Measurements from ENCODE around the gene ZNF782.
"Not testable (repeated sequence)": the region's sequence is repeated elsewhere in the genome, so short reads cannot be mapped to it uniquely, and the experiment has no call there.

Gene ZNF782

DNA sequence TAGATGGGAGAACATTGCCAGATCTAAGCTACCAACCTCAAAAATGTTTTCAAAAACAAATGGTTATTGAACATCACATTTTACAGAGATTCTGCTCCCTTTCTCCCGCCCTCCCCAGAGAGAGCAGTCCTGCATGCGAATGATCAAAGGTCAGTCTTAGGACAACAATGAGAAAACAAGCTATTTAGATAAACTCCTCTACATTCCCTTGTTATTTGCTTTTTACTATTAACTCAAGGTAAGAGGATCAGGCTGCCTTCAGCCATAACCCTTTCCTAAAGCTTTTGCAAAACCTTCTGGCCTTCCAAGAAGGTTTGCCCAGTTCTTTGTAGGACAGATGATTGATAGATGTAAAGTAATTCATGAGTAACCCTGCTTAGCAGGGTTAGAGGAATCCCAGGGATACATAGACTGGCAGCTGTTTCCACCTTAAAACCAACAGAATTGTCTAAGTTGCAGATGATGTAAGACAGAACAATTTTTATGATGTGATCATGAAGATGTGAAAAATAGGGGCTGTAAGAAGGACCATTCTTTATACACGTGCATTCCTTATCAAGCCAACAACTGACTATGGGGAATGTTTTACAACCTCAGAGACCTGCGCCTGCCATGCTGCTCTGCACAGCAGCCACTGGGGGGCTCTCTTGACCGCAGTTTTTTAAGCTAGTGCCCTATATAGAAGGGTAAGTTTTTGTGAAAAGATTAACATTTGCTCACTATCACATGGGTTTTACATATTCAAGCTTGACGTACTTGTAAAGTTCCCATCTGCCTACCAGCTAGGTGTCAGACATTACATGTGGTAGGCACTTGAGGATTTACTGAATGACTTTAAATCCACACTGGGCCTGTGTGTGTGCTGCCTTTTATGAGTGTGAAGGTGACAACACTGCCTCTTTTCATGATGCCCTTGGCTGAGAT lies 2.3 kb upstream of the ZNF782 start:
- peaks cover 4 to 23% (median 18%) of the 10 kb centered on the region in 5 donors for H3K4me1 ChIP-seq (ENCODE audit: control insufficient read depth in 5 of 5, insufficient read depth in 5 of 5, low read length in 5 of 5)
- no peak overlapping the region for H3K27ac ChIP-seq (ENCODE audit: low read depth, low read length)
- no peaks in the 10 kb centered on the region for H3K36me3 ChIP-seq (ENCODE audit: control insufficient read depth in 5 of 5, insufficient read depth in 5 of 5, low read length in 5 of 5)
- no peaks in the 10 kb centered on the region for H3K9me3 ChIP-seq (ENCODE audit: control insufficient read depth in 5 of 5, low read length in 5 of 5)
- H3K4me3 ChIP-seq (ENCODE audit: low read depth in 1 of 5, low read length in 5 of 5): no peak overlapping the region
- H3K27me3 ChIP-seq (ENCODE audit: control insufficient read depth in 5 of 5, insufficient read depth in 4 of 5, low read length in 5 of 5): no peaks in the 10 kb centered on the region
- H3K9ac ChIP-seq (ENCODE audit: low read length in 5 of 5): no peak overlapping the region

DNA sequence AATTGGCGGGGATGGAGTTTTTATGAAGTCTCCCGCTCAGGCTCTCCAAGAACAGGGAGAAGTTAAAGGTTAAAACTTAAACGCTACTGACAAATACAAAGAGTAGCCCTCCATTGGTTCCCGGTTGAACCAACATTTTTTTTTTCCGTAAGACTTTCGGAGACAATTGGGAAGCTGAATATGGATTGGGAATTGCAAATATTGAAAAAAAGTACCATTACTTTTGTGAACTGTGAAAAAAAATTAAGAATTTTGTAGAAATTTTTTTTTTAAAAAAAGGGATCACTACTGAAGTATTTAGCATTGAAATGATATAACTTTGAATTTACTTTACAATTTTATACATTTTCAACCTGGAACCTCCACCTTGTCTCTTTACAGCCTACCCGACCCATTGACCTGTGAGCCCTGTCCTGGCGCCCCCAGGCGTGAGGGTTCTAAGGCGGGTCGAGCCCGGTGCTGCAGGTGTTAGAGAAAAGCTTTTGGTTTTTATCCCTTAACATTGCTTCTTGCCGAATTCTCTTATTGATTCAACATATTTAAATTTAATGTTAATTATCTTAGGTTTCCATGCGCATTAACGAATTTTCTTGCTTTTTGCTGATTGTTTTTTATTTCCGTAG lies 448 bp upstream of the ZNF782 start:
- H3K4me3 ChIP-seq (ENCODE audit: low read depth in 1 of 5, low read length in 5 of 5): peak overlapping the region; percentile 67 to 87 (median 85)
- peak overlapping the region in 3 of 5 donors; percentile 47 to 95 (median 94) for H3K9ac ChIP-seq (ENCODE audit: low read length in 5 of 5)
- H3K27me3 ChIP-seq (ENCODE audit: control insufficient read depth in 5 of 5, insufficient read depth in 4 of 5, low read length in 5 of 5): no peaks in the 10 kb centered on the region
- no peaks in the 10 kb centered on the region for H3K36me3 ChIP-seq (ENCODE audit: control insufficient read depth in 5 of 5, insufficient read depth in 5 of 5, low read length in 5 of 5)
- no peaks in the 10 kb centered on the region for H3K9me3 ChIP-seq (ENCODE audit: control insufficient read depth in 5 of 5, low read length in 5 of 5)
- H3K4me1 ChIP-seq (ENCODE audit: control insufficient read depth in 5 of 5, insufficient read depth in 5 of 5, low read length in 5 of 5): peaks cover 4 to 23% (median 18%) of the 10 kb centered on the region in 5 donors
- peak overlapping the region; percentile 75 for H3K27ac ChIP-seq (ENCODE audit: low read depth, low read length)

DNA sequence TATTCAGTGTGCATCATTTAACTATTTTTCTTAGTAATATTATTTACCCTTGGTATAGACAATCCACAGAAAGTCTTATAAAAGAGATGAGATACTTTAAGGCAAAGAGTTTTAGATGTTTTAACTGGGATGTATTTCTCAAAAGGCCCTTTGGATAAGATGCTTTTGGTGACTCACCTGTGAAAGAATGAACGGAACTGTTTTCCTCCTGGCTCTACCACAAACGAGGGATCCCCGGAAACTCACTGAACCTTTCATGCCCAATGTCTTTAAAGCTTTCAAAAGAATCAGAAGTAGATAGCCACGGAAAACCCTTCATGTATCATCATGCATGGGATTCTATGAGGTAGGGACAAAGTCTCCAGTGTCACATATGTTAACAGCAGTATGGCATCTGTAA lies 1.6 kb downstream of the ZNF782 start:
- Histone ChIP-seq H3K27ac (ENCODE audit: low read depth, low read length) (no peak overlapping the region), H3K36me3 (ENCODE audit: control insufficient read depth in 5 of 5, insufficient read depth in 5 of 5, low read length in 5 of 5) (no peaks in the 10 kb centered on the region), H3K9me3 (ENCODE audit: control insufficient read depth in 5 of 5, low read length in 5 of 5) (peaks cover 0 to 2% (median 0%) of the 10 kb centered on the region in 5 donors), H3K27me3 (ENCODE audit: control insufficient read depth in 5 of 5, insufficient read depth in 4 of 5, low read length in 5 of 5) (no peaks in the 10 kb centered on the region), H3K4me1 (ENCODE audit: control insufficient read depth in 5 of 5, insufficient read depth in 5 of 5, low read length in 5 of 5) (peaks cover 4 to 23% (median 18%) of the 10 kb centered on the region in 5 donors), H3K4me3 (ENCODE audit: low read depth in 1 of 5, low read length in 5 of 5) (peak overlapping the region in 3 of 5 donors; percentile 85 to 87 (median 86)), H3K9ac (ENCODE audit: low read length in 5 of 5) (peak overlapping the region in 2 of 5 donors; percentile 91 to 95)

GRCh38 chr9:96844040-96844439 lies 10.3 kb downstream of the ZNF782 start:
- peaks cover 8 to 37% (median 14%) of the 10 kb centered on the region in 5 donors for H3K36me3 ChIP-seq (ENCODE audit: control insufficient read depth in 5 of 5, insufficient read depth in 5 of 5, low read length in 5 of 5)
- H3K4me3 ChIP-seq (ENCODE audit: low read depth in 1 of 5, low read length in 5 of 5): no peak overlapping the region
- H3K27ac ChIP-seq (ENCODE audit: low read depth, low read length): no peak overlapping the region
- H3K27me3 ChIP-seq (ENCODE audit: control insufficient read depth in 5 of 5, insufficient read depth in 4 of 5, low read length in 5 of 5): no peaks in the 10 kb centered on the region
- peaks cover 0 to 6% (median 0%) of the 10 kb centered on the region in 5 donors for H3K9me3 ChIP-seq (ENCODE audit: control insufficient read depth in 5 of 5, low read length in 5 of 5)
- no peak overlapping the region for H3K9ac ChIP-seq (ENCODE audit: low read length in 5 of 5)
- H3K4me1 ChIP-seq (ENCODE audit: control insufficient read depth in 5 of 5, insufficient read depth in 5 of 5, low read length in 5 of 5): no peaks in the 10 kb centered on the region

DNA sequence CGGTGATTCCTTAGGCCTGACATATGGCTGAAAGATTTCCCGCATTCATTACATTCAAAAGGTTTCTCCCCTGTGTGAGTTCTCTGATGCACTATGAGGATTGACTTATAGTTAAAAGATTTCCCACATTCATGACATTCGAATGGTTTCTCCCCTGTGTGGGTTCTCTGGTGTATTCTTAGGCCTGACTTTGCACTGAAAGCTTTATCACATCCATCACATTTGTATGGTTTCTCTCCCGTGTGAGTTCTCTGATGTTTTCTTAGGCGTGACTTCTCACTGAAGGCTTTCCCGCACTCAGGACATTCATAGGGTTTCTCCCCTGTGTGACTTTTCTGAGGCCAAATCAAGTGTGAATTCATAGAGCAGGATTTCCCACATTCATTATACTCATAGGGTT lies 35.8 kb downstream of the ZNF782 start:
- peak overlapping the region; percentile 20 to 66 (median 47) for H3K4me3 ChIP-seq (ENCODE audit: low read depth in 1 of 5, low read length in 5 of 5)

DNA sequence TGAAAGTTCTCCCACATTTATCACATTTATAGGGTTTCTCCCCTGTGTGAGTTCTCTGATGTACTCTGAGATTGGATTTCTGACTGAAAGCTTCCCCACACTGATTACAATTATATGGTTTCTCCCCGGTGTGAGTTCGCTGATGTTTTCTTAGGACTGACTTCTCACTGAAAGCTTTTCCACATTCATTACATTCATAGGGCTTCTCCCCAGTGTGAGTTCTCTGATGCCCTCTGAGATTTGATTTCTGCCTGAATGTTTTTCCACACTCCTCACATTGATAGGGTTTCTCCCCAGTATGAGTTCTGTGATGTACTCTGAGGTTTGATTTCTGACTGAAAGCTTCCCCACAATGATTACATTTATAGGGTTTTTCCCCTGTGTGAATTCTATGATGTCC lies 36.3 kb downstream of the ZNF782 start:
- Histone ChIP-seq H3K27me3 (ENCODE audit: control insufficient read depth in 5 of 5, insufficient read depth in 4 of 5, low read length in 5 of 5) (peaks cover 0 to 6% (median 0%) of the 10 kb centered on the region in 5 donors), H3K27ac (ENCODE audit: low read depth, low read length) (no peak overlapping the region), H3K4me1 (ENCODE audit: control insufficient read depth in 5 of 5, insufficient read depth in 5 of 5, low read length in 5 of 5) (peaks cover 0 to 6% (median 0%) of the 10 kb centered on the region in 5 donors), H3K4me3 (ENCODE audit: low read depth in 1 of 5, low read length in 5 of 5) (peak overlapping the region; percentile 20 to 66 (median 47)), H3K9ac (ENCODE audit: low read length in 5 of 5) (no peak overlapping the region), H3K9me3 (ENCODE audit: control insufficient read depth in 5 of 5, low read length in 5 of 5) (peaks cover 61 to 93% (median 89%) of the 10 kb centered on the region in 5 donors), H3K36me3 (ENCODE audit: control insufficient read depth in 5 of 5, insufficient read depth in 5 of 5, low read length in 5 of 5) (peaks cover 16 to 60% (median 43%) of the 10 kb centered on the region in 5 donors)

More for the DNA sequence above, 35.8 kb downstream of the ZNF782 start:
- H3K4me1 ChIP-seq (ENCODE audit: control insufficient read depth in 5 of 5, insufficient read depth in 5 of 5, low read length in 5 of 5): peaks cover 0 to 6% (median 0%) of the 10 kb centered on the region in 5 donors
- H3K9me3 ChIP-seq (ENCODE audit: control insufficient read depth in 5 of 5, low read length in 5 of 5): peaks cover 63 to 91% (median 88%) of the 10 kb centered on the region in 5 donors
- peak overlapping the region in 1 of 5 donors; percentile 98 for H3K9ac ChIP-seq (ENCODE audit: low read length in 5 of 5)
- H3K36me3 ChIP-seq (ENCODE audit: control insufficient read depth in 5 of 5, insufficient read depth in 5 of 5, low read length in 5 of 5): peaks cover 19 to 65% (median 48%) of the 10 kb centered on the region in 5 donors
- H3K27ac ChIP-seq (ENCODE audit: low read depth, low read length): no peak overlapping the region
- H3K27me3 ChIP-seq (ENCODE audit: control insufficient read depth in 5 of 5, insufficient read depth in 4 of 5, low read length in 5 of 5): peaks cover 0 to 6% (median 0%) of the 10 kb centered on the region in 5 donors

DNA sequence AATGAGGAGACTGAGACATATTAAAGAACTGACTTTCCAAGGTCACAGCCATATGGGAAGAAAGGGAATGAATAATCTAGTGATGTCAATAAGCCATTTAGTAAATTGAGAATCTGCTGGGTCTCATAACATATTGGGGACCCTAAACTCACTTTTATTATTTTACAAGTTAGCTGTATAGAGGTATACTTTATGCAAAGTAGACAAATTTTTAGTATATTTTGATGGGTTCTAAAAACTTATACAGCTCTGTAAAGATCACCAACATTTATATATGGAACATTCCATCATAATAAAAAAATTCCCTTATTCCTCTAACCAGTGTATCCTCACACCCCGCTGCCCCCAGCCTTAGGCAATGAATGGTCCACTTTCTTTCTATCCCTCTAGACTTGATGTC lies 40.7 kb downstream of the ZNF782 start:
- Histone ChIP-seq H3K36me3 (ENCODE audit: control insufficient read depth in 5 of 5, insufficient read depth in 5 of 5, low read length in 5 of 5) (peaks cover under 1 to 26% (median 10%) of the 10 kb centered on the region in 5 donors), H3K9ac (ENCODE audit: low read length in 5 of 5) (no peak overlapping the region), H3K4me1 (ENCODE audit: control insufficient read depth in 5 of 5, insufficient read depth in 5 of 5, low read length in 5 of 5) (peaks cover 0 to 4% (median 0%) of the 10 kb centered on the region in 5 donors), H3K9me3 (ENCODE audit: control insufficient read depth in 5 of 5, low read length in 5 of 5) (peaks cover 52 to 93% (median 89%) of the 10 kb centered on the region in 5 donors), H3K27me3 (ENCODE audit: control insufficient read depth in 5 of 5, insufficient read depth in 4 of 5, low read length in 5 of 5) (peaks cover 0 to 3% (median 0%) of the 10 kb centered on the region in 5 donors), H3K4me3 (ENCODE audit: low read depth in 1 of 5, low read length in 5 of 5) (peak overlapping the region in 1 of 5 donors; percentile 34), H3K27ac (ENCODE audit: low read depth, low read length) (no peak overlapping the region)

GRCh38 chr9:96798959-96799358 lies 55.4 kb downstream of the ZNF782 start:
- Histone ChIP-seq H3K9me3 (ENCODE audit: control insufficient read depth in 5 of 5, low read length in 5 of 5) (peaks cover 15 to 46% (median 37%) of the 10 kb centered on the region in 5 donors), H3K36me3 (ENCODE audit: control insufficient read depth in 5 of 5, insufficient read depth in 5 of 5, low read length in 5 of 5) (peaks cover 7 to 29% (median 25%) of the 10 kb centered on the region in 5 donors)
- H3K4me1 ChIP-seq (ENCODE audit: control insufficient read depth in 5 of 5, insufficient read depth in 5 of 5, low read length in 5 of 5); H3K27ac ChIP-seq (ENCODE audit: low read depth, low read length); H3K4me3 ChIP-seq (ENCODE audit: low read depth in 1 of 5, low read length in 5 of 5); H3K9ac ChIP-seq (ENCODE audit: low read length in 5 of 5); H3K27me3 ChIP-seq (ENCODE audit: control insufficient read depth in 5 of 5, insufficient read depth in 4 of 5, low read length in 5 of 5): not testable (repeated sequence)

GRCh38 chr9:96784021-96784420 lies 70.3 kb downstream of the ZNF782 start:
- no peak overlapping the region for H3K27ac ChIP-seq (ENCODE audit: low read depth, low read length)

More at GRCh38 chr9:96784021-96784420, 70.3 kb downstream of the ZNF782 start:
- Histone ChIP-seq H3K9ac (ENCODE audit: low read length in 5 of 5) (no peak overlapping the region), H3K36me3 (ENCODE audit: control insufficient read depth in 5 of 5, insufficient read depth in 5 of 5, low read length in 5 of 5) (peaks cover 0 to 6% (median 0%) of the 10 kb centered on the region in 5 donors), H3K4me1 (ENCODE audit: control insufficient read depth in 5 of 5, insufficient read depth in 5 of 5, low read length in 5 of 5) (peaks cover 0 to 2% (median 0%) of the 10 kb centered on the region in 5 donors), H3K9me3 (ENCODE audit: control insufficient read depth in 5 of 5, low read length in 5 of 5) (peaks cover 0 to 26% (median 17%) of the 10 kb centered on the region in 5 donors), H3K27me3 (ENCODE audit: control insufficient read depth in 5 of 5, insufficient read depth in 4 of 5, low read length in 5 of 5) (no peaks in the 10 kb centered on the region), H3K4me3 (ENCODE audit: low read depth in 1 of 5, low read length in 5 of 5) (no peak overlapping the region)

All from subcutaneous abdominal adipose tissue (tissue), 5 donors.